Measurements from ENCODE around the gene ALS2CL.

Gene ALS2CL

DNA sequence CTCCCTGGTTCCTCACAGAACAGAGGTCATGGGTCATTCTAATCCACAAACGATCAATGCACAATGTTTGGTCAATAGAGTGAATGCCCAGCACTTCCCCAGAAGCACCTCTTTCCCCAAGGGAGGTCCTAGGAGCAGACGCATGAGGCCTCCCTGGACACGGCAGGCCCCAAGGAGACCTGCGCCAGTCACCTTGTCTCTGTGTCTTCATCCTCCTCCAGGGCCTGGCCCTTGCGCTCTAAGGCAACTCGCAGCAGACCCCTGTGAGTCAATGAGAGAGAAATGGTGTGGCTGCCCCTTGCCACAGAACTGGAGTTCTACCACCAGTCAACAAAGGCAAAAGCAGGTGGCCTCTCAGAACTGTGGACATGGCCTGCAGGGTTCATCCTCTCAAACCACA, 18.1 kb downstream of the ALS2CL start:
- peaks cover 5% of the 10 kb centered on the region; the same call in 1 of the 2 replicates for H3K4me1 ChIP-seq (ENCODE audit: control insufficient read depth, insufficient read depth, low read length)

DNA sequence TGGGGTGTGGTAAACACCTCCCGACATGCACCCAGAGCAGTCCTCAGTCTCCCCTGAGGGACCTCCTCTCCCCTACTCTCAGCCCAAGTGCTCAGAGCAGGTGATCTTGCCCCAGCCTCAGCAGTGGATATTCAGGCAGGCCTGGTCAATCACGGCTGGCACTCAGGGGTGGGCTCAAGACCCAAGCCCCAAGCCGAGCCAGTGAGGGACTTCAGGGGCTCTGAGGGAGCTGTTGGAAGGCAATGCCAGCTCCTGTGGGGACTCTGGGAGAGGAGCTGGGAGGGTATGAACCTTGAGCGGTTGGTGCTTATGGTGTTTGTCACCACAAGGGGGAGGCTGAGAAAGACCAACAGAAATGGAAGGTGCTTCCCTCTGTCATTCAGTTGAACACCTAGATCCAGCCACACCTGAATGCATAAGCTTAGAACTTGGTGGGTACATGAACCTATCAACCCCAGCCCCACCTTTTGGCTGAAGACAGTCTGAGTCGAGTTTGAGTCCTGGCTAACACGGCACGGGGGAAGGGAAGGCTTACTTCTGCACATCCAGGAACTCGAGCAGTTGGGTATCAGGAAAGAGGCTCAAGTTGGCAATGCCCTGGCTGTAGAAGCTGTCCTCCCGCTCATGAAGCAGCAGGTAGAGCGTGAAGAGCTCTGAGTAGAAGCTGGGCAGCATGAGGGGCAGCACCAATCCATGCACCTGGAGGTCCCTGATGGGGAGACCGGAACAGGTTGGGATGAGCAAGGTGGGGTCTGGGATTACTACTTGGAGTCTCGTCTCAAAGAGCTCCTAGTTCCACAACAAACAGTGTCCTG, 19.2 kb downstream of the ALS2CL start:
- H3K36me3 ChIP-seq (ENCODE audit: control insufficient read depth, insufficient read depth, low read length) = no peaks in the 10 kb centered on the region
- no peaks in the 10 kb centered on the region for H3K9me3 ChIP-seq (ENCODE audit: control insufficient read depth, insufficient read depth, low read depth, low read length)
- H3K4me1 ChIP-seq (ENCODE audit: control insufficient read depth, insufficient read depth, low read length) = peaks cover 5% of the 10 kb centered on the region; the same call in 1 of the 2 replicates
- H3K27ac ChIP-seq (ENCODE audit: low read depth, low read length) = no peak overlapping the region
- no peak overlapping the region for H3K4me3 ChIP-seq (ENCODE audit: low read depth, low read length)
- H3K27me3 ChIP-seq (ENCODE audit: control insufficient read depth, insufficient read depth, low read length) = no peaks in the 10 kb centered on the region
- H3K9ac ChIP-seq (ENCODE audit: low read length) = no peak overlapping the region

More for the DNA sequence above, 18.1 kb downstream of the ALS2CL start:
- no peak overlapping the region for H3K4me3 ChIP-seq (ENCODE audit: low read depth, low read length)
- H3K36me3 ChIP-seq (ENCODE audit: control insufficient read depth, insufficient read depth, low read length) = no peaks in the 10 kb centered on the region
- no peaks in the 10 kb centered on the region for H3K27me3 ChIP-seq (ENCODE audit: control insufficient read depth, insufficient read depth, low read length)
- H3K9ac ChIP-seq (ENCODE audit: low read length) = no peak overlapping the region
- no peak overlapping the region for H3K27ac ChIP-seq (ENCODE audit: low read depth, low read length)
- H3K9me3 ChIP-seq (ENCODE audit: control insufficient read depth, insufficient read depth, low read depth, low read length) = no peaks in the 10 kb centered on the region

DNA sequence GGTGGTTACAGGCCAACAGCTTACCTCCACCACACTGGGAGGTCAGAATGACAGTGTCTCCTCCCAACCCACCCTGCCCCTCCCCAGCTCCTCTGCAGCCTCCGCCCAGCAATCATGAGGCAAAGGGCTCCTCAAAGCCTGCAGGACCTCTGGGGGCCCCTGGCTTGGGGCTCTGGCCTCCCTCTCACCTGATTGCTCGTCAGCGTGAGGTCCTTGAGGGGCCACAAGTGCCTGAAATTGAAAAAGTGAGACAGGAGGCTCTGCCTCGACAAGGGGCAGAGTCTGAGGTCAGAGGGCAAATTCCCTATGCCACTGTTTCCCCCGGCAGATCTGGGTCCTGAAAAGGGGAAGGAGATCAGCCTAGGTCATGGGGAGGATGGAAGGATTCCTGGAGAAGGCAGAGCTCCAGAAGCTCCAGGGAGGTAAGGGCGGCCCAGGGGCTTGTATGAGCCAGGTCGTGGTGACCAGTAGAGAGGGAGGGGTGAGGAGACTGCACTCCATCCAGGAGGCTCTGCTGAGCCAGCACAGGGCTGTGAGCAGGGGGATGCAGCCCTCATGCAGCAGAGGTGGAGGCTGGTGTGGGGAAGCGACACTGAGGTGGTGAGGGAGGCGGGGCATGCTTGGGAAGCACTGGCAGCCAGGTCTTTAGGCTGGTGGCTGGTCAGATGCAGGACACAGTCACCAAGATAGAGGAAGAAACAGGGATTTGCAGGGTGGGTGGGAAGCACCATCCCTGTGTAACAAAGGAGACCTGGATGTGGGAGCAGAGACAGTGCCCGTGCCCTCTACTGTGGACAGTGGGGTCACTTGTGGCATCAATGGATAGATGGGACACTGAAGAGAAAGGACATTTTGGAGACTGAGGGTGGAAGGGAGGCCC, 20.1 kb downstream of the ALS2CL start:
- no peaks in the 10 kb centered on the region for H3K9me3 ChIP-seq (ENCODE audit: control insufficient read depth, insufficient read depth, low read depth, low read length)
- no peaks in the 10 kb centered on the region for H3K27me3 ChIP-seq (ENCODE audit: control insufficient read depth, insufficient read depth, low read length)

DNA sequence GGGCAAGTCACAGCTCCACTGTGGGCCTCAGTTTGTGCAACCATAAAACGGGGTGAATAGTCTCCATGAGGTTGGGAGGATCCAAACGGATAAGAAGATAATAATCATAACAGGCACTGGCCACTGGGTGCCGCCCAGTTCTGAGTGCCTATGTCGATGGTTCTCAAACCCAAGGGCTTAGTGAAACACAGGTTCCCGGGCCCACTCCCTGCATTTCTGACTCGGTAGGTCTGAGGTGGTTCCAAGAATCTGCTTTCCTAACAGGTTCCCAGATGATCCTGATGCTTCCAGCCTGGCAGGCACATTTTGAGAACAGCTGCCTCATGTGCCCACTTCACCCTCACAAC, 21.2 kb downstream of the ALS2CL start:
- peaks cover 5% of the 10 kb centered on the region; the same call in 1 of the 2 replicates for H3K4me1 ChIP-seq (ENCODE audit: control insufficient read depth, insufficient read depth, low read length)
- no peak overlapping the region for H3K27ac ChIP-seq (ENCODE audit: low read depth, low read length)
- no peaks in the 10 kb centered on the region for H3K9me3 ChIP-seq (ENCODE audit: control insufficient read depth, insufficient read depth, low read depth, low read length)
- no peaks in the 10 kb centered on the region for H3K27me3 ChIP-seq (ENCODE audit: control insufficient read depth, insufficient read depth, low read length)
- H3K9ac ChIP-seq (ENCODE audit: low read length) = no peak overlapping the region
- H3K36me3 ChIP-seq (ENCODE audit: control insufficient read depth, insufficient read depth, low read length) = no peaks in the 10 kb centered on the region
- no peak overlapping the region for H3K4me3 ChIP-seq (ENCODE audit: low read depth, low read length)

More for the DNA sequence above, 20.1 kb downstream of the ALS2CL start:
- Histone ChIP-seq H3K4me3 (ENCODE audit: low read depth, low read length) (no peak overlapping the region), H3K36me3 (ENCODE audit: control insufficient read depth, insufficient read depth, low read length) (no peaks in the 10 kb centered on the region), H3K4me1 (ENCODE audit: control insufficient read depth, insufficient read depth, low read length) (peaks cover 5% of the 10 kb centered on the region; the same call in 1 of the 2 replicates), H3K9ac (ENCODE audit: low read length) (no peak overlapping the region), H3K27ac (ENCODE audit: low read depth, low read length) (no peak overlapping the region)

DNA sequence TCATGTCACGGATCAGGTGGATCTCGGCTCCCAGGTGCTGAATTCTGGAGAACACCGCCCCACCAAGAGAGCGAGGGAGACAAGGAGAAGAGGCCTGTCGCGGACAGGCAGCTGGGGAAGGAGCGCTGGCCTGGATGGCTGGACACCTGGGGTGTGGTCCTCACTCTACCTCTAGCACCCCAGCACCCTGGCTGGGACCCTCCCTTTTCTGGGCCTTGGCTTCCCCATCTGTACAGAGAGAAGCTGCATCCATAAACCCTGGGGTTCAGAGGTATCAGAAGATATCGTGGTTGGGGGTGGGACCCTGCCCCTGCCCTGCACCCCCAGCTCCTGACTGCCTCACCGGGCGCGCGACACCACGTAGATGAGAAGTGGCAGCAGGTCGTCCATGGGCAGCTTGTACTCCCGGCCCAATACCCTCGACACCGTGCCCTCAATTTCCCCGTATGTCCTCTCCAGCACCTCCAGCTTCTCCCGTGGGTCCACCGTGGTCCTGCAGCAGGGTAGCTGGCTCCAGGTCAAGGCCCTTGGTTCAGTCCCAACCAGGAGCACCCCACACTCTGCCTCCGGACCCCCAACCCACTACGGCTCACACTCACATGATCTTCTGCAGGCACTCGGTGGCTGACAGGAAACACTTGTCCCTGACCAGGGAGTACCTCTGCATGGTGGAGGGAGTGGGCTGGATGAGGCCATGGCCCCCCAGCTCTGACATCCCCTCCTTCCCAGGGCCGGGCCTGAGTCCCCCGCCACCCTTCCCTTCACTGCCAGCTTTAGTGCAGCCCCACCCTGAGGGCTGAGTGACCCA, 21.7 kb downstream of the ALS2CL start:
- Histone ChIP-seq H3K27ac (ENCODE audit: low read depth, low read length) (no peak overlapping the region), H3K27me3 (ENCODE audit: control insufficient read depth, insufficient read depth, low read length) (no peaks in the 10 kb centered on the region), H3K4me3 (ENCODE audit: low read depth, low read length) (no peak overlapping the region), H3K9me3 (ENCODE audit: control insufficient read depth, insufficient read depth, low read depth, low read length) (no peaks in the 10 kb centered on the region), H3K36me3 (ENCODE audit: control insufficient read depth, insufficient read depth, low read length) (no peaks in the 10 kb centered on the region), H3K4me1 (ENCODE audit: control insufficient read depth, insufficient read depth, low read length) (peaks cover 5% of the 10 kb centered on the region; the same call in 1 of the 2 replicates), H3K9ac (ENCODE audit: low read length) (no peak overlapping the region)

DNA sequence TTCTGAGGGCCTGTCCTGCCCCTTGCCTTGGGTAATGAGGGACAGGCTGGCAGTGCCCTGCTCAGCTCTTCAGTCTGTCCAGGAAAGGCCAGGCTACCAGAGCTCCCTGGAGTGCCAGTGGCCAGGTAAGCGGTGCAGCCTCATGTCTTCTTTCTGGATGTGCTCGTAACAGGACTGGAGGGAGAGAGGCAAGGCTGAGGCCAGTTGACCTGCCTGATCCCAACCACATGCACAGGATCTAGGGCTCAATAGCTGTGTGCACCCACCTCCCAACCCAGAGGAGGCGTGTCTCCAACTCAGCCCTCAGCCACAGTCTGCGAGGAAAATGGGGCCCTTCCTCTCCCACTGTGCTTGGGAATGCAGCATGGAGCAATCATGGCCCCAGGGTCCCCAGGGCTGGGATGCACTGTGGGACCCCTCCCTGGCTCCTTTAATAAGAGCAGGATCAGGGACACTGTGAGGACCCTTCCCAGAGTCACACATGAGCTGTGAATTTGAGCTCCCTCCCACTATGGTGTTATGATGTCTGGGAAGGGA, 22.5 kb downstream of the ALS2CL start:
- Histone ChIP-seq H3K36me3 (ENCODE audit: control insufficient read depth, insufficient read depth, low read length) (no peaks in the 10 kb centered on the region), H3K27me3 (ENCODE audit: control insufficient read depth, insufficient read depth, low read length) (no peaks in the 10 kb centered on the region), H3K4me3 (ENCODE audit: low read depth, low read length) (no peak overlapping the region), H3K9ac (ENCODE audit: low read length) (no peak overlapping the region), H3K9me3 (ENCODE audit: control insufficient read depth, insufficient read depth, low read depth, low read length) (no peaks in the 10 kb centered on the region), H3K27ac (ENCODE audit: low read depth, low read length) (no peak overlapping the region), H3K4me1 (ENCODE audit: control insufficient read depth, insufficient read depth, low read length) (peaks cover 5% of the 10 kb centered on the region; the same call in 1 of the 2 replicates)

DNA sequence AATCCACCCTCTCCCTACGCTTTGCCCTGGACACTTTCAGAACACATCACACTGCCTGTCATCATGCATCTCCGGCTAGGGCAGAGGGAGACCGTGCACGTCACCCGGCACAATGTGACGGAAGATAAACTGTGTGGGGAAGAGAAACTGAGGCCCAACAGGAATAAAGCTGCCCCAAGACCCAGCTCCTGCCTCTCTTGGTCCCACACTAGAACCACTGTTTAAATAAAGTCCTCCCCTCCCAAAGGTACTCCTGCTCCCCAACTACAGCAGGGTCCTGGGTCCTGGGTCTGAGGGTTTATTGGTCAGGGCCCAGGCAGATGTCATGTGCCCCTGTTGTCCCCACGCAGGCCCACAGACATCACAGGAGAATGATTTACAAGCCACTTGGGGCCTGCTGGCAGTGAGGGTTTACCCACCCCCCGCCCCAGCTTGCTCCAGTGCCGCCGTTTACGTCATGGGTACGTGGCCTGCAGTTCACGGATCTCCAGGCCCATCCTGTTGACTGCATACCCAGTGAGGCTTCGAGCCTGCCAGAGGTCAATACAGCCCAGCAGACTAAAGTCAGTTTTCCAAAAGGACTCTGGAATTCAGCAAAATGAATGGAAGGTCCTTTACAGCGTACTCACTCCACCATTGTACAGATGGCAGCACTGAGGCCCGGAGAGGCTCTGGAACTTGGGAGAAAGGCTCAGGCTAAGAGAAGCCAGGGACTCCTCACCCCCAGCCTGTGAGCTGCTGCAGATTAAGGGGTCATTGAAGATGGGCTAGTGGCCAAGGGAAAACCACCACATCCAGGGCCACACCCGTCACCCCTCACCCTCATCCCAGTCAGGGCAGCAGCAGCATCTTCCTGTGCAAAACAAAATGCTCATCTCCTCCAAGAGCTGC, 23.2 kb downstream of the ALS2CL start:
- Histone ChIP-seq H3K27ac (ENCODE audit: low read depth, low read length) (no peak overlapping the region), H3K4me3 (ENCODE audit: low read depth, low read length) (no peak overlapping the region), H3K9me3 (ENCODE audit: control insufficient read depth, insufficient read depth, low read depth, low read length) (no peaks in the 10 kb centered on the region), H3K4me1 (ENCODE audit: control insufficient read depth, insufficient read depth, low read length) (peaks cover 5% of the 10 kb centered on the region; the same call in 1 of the 2 replicates), H3K36me3 (ENCODE audit: control insufficient read depth, insufficient read depth, low read length) (no peaks in the 10 kb centered on the region), H3K9ac (ENCODE audit: low read length) (no peak overlapping the region), H3K27me3 (ENCODE audit: control insufficient read depth, insufficient read depth, low read length) (no peaks in the 10 kb centered on the region)

DNA sequence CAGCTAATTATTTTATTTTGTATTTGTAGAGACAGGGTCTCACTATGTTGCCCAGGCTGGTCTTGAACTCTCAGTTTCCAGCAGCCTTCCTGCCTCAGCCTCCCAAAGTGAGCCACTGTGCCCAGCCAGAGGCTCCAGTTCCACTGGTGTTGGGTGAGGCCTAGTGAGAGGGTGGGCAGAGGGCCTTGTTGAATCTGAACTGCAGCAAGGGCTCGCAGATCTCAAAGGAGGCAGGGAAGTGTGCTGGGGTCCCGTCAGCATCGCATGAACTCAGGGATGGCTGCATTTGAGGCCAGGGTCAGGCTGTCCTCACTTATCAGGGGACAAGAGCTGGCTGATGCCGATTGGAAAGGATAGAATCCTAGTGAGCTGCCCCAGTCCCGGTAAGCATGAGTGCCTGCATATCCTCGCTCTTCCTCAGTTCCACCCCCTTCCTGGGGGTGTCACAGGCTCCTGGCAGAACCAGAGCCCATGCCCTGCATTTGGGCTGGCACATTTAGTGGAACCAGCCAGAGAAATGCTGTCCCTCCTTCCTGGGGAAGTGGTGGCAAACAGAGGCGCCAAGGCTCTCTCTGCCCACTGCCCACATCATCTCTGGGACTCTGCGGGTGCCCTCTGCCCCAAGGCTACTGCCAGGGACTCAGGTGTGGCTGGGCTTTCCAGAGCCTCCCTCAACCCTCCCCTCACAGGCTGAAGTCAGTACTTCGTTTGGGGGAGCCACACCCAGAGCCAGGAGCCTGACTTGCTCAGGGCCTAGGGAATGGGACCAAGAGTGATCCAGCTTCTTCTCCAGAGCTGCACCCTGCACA, 24.1 kb downstream of the ALS2CL start:
- Histone ChIP-seq H3K9me3 (ENCODE audit: control insufficient read depth, insufficient read depth, low read depth, low read length) (no peaks in the 10 kb centered on the region), H3K36me3 (ENCODE audit: control insufficient read depth, insufficient read depth, low read length) (no peaks in the 10 kb centered on the region), H3K27ac (ENCODE audit: low read depth, low read length) (no peak overlapping the region), H3K9ac (ENCODE audit: low read length) (no peak overlapping the region), H3K27me3 (ENCODE audit: control insufficient read depth, insufficient read depth, low read length) (no peaks in the 10 kb centered on the region), H3K4me1 (ENCODE audit: control insufficient read depth, insufficient read depth, low read length) (peaks cover 5% of the 10 kb centered on the region; the same call in 1 of the 2 replicates), H3K4me3 (ENCODE audit: low read depth, low read length) (no peak overlapping the region)

DNA sequence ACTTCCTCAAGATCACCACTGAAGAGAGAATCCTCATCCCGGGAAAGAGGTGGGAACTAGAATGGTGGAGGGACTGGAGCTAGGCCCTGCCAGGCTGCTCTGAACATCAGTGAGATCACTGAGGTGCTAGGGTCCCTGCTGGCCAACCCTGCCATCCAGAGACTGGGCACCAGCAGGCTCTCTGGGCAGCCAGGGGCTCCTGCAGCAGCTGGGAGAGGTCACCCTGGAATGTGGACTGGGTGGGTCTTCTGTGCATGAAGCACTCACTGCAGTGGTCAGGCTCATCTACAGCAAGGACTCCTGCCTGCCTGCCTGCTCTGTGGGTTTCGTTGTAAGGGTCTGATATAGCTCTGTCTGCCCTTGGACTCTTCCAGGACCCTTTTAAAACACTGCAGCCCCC, 24.9 kb downstream of the ALS2CL start:
- no peaks in the 10 kb centered on the region for H3K9me3 ChIP-seq (ENCODE audit: control insufficient read depth, insufficient read depth, low read depth, low read length)
- no peak overlapping the region for H3K4me3 ChIP-seq (ENCODE audit: low read depth, low read length)
- H3K4me1 ChIP-seq (ENCODE audit: control insufficient read depth, insufficient read depth, low read length) = peaks cover 7% of the 10 kb centered on the region; the same call in 1 of the 2 replicates
- no peaks in the 10 kb centered on the region for H3K27me3 ChIP-seq (ENCODE audit: control insufficient read depth, insufficient read depth, low read length)
- H3K27ac ChIP-seq (ENCODE audit: low read depth, low read length) = no peak overlapping the region
- H3K36me3 ChIP-seq (ENCODE audit: control insufficient read depth, insufficient read depth, low read length) = no peaks in the 10 kb centered on the region
- no peak overlapping the region for H3K9ac ChIP-seq (ENCODE audit: low read length)
